Tibial nerve (tissue), 4 donors: ENCODE results near the gene CAMK2B.

ENCODE experiments used
- EP300 ChIP-seq, 2 donors: sonication (generic); formaldehyde crosslinking; IDR thresholded peaks; one replicate each; pipeline ENCODE4 v1.6.1; 2017; ENCODE audit warnings: antibody characterized with exemption in 2 of 2, mild to moderate bottlenecking in 1 of 2
- POLR2A ChIP-seq, 2 donors: fragments of 450-650 bp; IDR thresholded peaks; one replicate each; pipeline ENCODE4 v1.6.1; 2017; ENCODE audit warnings: antibody characterized with exemption in 2 of 2, mild to moderate bottlenecking in 2 of 2, moderate library complexity in 2 of 2
- TF ChIP-seq, protein P1 (sequence below), 5 experiments: fragments of 200-600 bp in 3 of 5; fragments of 450-650 bp in 2 of 5; sonication (generic) in 3 of 5; IDR thresholded peaks; one replicate each; pipeline ENCODE4 v1.5.1; 2016 to 2019; ENCODE audit warnings: antibody characterized with exemption in 5 of 5, mild to moderate bottlenecking in 3 of 5, moderate library complexity in 2 of 5

DNA sequence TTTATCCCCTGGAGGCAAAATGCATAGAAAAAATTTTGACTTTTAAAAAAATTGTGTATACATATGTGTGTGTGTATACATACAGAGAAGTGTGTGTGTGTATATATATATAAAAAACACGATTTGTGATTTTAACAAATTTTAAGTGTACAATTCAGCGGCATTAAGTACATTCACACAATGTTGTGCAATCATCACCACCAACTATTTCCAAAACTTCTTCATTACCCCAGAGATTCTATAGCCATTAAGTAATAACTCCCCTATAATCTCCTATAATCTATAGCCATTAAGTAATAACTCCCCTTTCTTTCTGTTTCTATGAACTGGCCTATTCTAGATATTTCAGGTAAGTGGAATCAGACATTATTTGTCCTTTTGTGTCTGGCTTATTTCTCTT, 20.7 kb upstream of the CAMK2B start:
- TF ChIP-seq, protein P1, sequence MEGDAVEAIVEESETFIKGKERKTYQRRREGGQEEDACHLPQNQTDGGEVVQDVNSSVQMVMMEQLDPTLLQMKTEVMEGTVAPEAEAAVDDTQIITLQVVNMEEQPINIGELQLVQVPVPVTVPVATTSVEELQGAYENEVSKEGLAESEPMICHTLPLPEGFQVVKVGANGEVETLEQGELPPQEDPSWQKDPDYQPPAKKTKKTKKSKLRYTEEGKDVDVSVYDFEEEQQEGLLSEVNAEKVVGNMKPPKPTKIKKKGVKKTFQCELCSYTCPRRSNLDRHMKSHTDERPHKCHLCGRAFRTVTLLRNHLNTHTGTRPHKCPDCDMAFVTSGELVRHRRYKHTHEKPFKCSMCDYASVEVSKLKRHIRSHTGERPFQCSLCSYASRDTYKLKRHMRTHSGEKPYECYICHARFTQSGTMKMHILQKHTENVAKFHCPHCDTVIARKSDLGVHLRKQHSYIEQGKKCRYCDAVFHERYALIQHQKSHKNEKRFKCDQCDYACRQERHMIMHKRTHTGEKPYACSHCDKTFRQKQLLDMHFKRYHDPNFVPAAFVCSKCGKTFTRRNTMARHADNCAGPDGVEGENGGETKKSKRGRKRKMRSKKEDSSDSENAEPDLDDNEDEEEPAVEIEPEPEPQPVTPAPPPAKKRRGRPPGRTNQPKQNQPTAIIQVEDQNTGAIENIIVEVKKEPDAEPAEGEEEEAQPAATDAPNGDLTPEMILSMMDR (IDR thresholded peaks at IDR 0.05), result no peak
- TF ChIP-seq POLR2A (IDR thresholded peaks at IDR 0.05) (no peak), EP300 (IDR thresholded peaks at IDR 0.05) (no peak)
